ENCODE results near the gene GPX4. TPM values are rescaled to one million over a fixed set of nuclear protein-coding genes. Genes with fewer than 3 reads are reported as not detected.

The GPX4 gene
- total and polyA plus RNA-seq, 2 donors (not counting 1 experiment from before 2014, with no cell fraction given) = 213 to 317 TPM

- peaks cover 0 to 20% of the 10 kb centered on the region in 2 experiments for H3K36me3 ChIP-seq (replicated peaks in 1 of 2; ENCODE audit: control extremely low read depth in 1 of 2, control insufficient read depth in 1 of 2, extremely low read depth in 1 of 2, insufficient read depth in 2 of 2, low read length in 1 of 2)
- H3K4me2 ChIP-seq (replicated peaks; ENCODE audit: low read depth, low read length, poor library complexity, severe bottlenecking) = peak overlapping the region; percentile 91
- intact Hi-C loops (cut with micrococcal nuclease) = loop anchor here (10.0 kb wide), 1 partner anchor 139 kb away; the partner anchor contains the start of gene ARID3A
- TF ChIP-seq, protein P1, sequence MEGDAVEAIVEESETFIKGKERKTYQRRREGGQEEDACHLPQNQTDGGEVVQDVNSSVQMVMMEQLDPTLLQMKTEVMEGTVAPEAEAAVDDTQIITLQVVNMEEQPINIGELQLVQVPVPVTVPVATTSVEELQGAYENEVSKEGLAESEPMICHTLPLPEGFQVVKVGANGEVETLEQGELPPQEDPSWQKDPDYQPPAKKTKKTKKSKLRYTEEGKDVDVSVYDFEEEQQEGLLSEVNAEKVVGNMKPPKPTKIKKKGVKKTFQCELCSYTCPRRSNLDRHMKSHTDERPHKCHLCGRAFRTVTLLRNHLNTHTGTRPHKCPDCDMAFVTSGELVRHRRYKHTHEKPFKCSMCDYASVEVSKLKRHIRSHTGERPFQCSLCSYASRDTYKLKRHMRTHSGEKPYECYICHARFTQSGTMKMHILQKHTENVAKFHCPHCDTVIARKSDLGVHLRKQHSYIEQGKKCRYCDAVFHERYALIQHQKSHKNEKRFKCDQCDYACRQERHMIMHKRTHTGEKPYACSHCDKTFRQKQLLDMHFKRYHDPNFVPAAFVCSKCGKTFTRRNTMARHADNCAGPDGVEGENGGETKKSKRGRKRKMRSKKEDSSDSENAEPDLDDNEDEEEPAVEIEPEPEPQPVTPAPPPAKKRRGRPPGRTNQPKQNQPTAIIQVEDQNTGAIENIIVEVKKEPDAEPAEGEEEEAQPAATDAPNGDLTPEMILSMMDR (IDR thresholded peaks at IDR 0.05) = no peak
- TF ChIP-seq EZH2 (IDR thresholded peaks at IDR 0.05; ENCODE audit: borderline replicate concordance, insufficient read depth, low read depth, low read length, poor library complexity, severe bottlenecking) = no peak
- H3K27ac ChIP-seq (ENCODE audit: low read length in 2 of 2) = no peak overlapping the region
- peaks cover 45% of the 10 kb centered on the region for H4K20me1 ChIP-seq (ENCODE audit: control insufficient read depth, insufficient read depth, low read length, poor library complexity, severe bottlenecking)
- peaks cover 30 to 44% of the 10 kb centered on the region in 2 donors for H3K4me1 ChIP-seq (ENCODE audit: control insufficient read depth in 2 of 2, insufficient read depth in 2 of 2, low read length in 2 of 2)
- H3K9ac ChIP-seq (ENCODE audit: low read length) = no peak overlapping the region
- H3K27me3 ChIP-seq (replicated peaks in 1 of 4; ENCODE audit: control extremely low read depth in 1 of 4, control insufficient read depth in 3 of 4, insufficient read depth in 4 of 4, low read length in 3 of 4) = no peaks in the 10 kb centered on the region
- H2AFZ ChIP-seq (ENCODE audit: insufficient read depth, low read depth, low read length, poor library complexity, severe bottlenecking) = peak overlapping the region; percentile 42
- H3K4me1 Mint-ChIP-seq = peaks cover 29% of the 10 kb centered on the region
- CTCF ChIA-PET = interaction anchor here (0.6 to 5.2 kb wide), 24 partner anchors 10 to 201 kb away, joined by 3 to 56 read pairs (median 6); partner anchors contain the start of genes ABCA7, POLR2E and RNU6-2
- H3K9me3 Mint-ChIP-seq (ENCODE audit: insufficient read depth) = no peaks in the 10 kb centered on the region
- whole genome bisulfite sequencing (ENCODE audit: insufficient coverage) = 99% methylated on average over 33 of the region's 37 CpGs
- ATAC-seq (ENCODE audit: low read depth) (no peak), DNase-seq (no peak)
- peaks cover 0 to 36% (median 0%) of the 10 kb centered on the region in 3 donors for H3K9me3 ChIP-seq (ENCODE audit: control extremely low read depth in 1 of 3, control insufficient read depth in 2 of 3, insufficient read depth in 1 of 3, low read length in 2 of 3)
- peak overlapping the region; percentile 32 for H3K27ac Mint-ChIP-seq
- POLR2A ChIA-PET = interaction anchor here (0.5 to 6.3 kb wide), 14 partner anchors 12 to 205 kb away, joined by 3 to 97 read pairs (median 3); partner anchors contain the start of genes ABCA7, CIRBP, CNN2 and GPX4
- H3K79me2 ChIP-seq (ENCODE audit: control insufficient read depth, insufficient read depth, low read length) = peaks cover 25% of the 10 kb centered on the region
- no peak overlapping the region for H3K4me3 ChIP-seq (ENCODE audit: control extremely low read depth in 1 of 5, extremely low read depth in 1 of 5, insufficient read depth in 1 of 5, low read depth in 2 of 5, low read length in 4 of 5)
- H3K27me3 Mint-ChIP-seq = no peaks in the 10 kb centered on the region
- peak overlapping the region; percentile 32 for H3K4me3 Mint-ChIP-seq
These were observed 39.7 kb upstream of the GPX4 start for GRCh38 chr19:1063909-1064660.
